Esophagus mucosa (tissue), 1 donor: ENCODE measurements around the gene FES. TPM values are rescaled to one million over a fixed set of nuclear protein-coding genes. Genes with fewer than 3 reads are reported as not detected.
A peak's percentile ranks its signal among the peaks of the same experiment; 100 is the strongest.

Experiments
- ATAC-seq: fragments of 200-7000 bp; cut with Tn5 transposase; one replicate; pipeline ENCODE4 v1.9.1; 2020
- total RNA-seq: library from RNA; stranded (reverse); gene quantifications from one replicate; pipeline ENCODE4 v1.2.4, GENCODE V29; 2023
- donor health status: DM: yes; HTN: yes; CAD: no.

The FES gene
- total RNA-seq, 1 donor from 2014 or later, result 3.8 TPM

GRCh38 chr15:90876512-90877170 lies 7.7 kb upstream of the FES start:
- no peak for ATAC-seq

GRCh38 chr15:90877315-90877714 lies 7.0 kb upstream of the FES start:
- ATAC-seq, result no peak

- ATAC-seq, result no peak
Observed at GRCh38 chr15:90877996-90878395, 6.3 kb upstream of the FES start.

- ATAC-seq, result no peak
Observed at GRCh38 chr15:90878660-90879059, 5.6 kb upstream of the FES start.

GRCh38 chr15:90879730-90880366 lies 4.5 kb upstream of the FES start:
- no peak for ATAC-seq

GRCh38 chr15:90880381-90881145 lies 3.7 kb upstream of the FES start:
- ATAC-seq, result no peak

GRCh38 chr15:90881181-90881977 lies 2.9 kb upstream of the FES start:
- no peak for ATAC-seq

- ATAC-seq, result no peak
Observed at GRCh38 chr15:90881978-90882721, 2.2 kb upstream of the FES start.

GRCh38 chr15:90882781-90883525 lies 1.4 kb upstream of the FES start:
- ATAC-seq, result no peak

- no peak for ATAC-seq
Observed at GRCh38 chr15:90883526-90883975, 753 bp upstream of the FES start.

GRCh38 chr15:90884719-90885431 lies 571 bp downstream of the FES start:
- ATAC-seq, result peak; percentile 5

GRCh38 chr15:90885432-90886290 lies 1.4 kb downstream of the FES start:
- ATAC-seq, result peak; percentile 63

- no peak for ATAC-seq
Observed at GRCh38 chr15:90886291-90886614, 1.9 kb downstream of the FES start.

GRCh38 chr15:90887037-90887481 lies 2.8 kb downstream of the FES start:
- ATAC-seq, result no peak

- ATAC-seq, result no peak
Observed at GRCh38 chr15:90889313-90889730, 5.0 kb downstream of the FES start.

GRCh38 chr15:90889736-90890456 lies 5.6 kb downstream of the FES start:
- no peak for ATAC-seq

- ATAC-seq, result no peak
Observed at GRCh38 chr15:90890839-90891238, 6.5 kb downstream of the FES start.

- peak; percentile 6 for ATAC-seq
Observed at GRCh38 chr15:90891346-90891949, 7.1 kb downstream of the FES start.

GRCh38 chr15:90892023-90892422 lies 7.7 kb downstream of the FES start:
- no peak for ATAC-seq
